GM13976 (cell line): ENCODE measurements around the gene THSD4.
"Not testable (repeated sequence)": the region's sequence is repeated elsewhere in the genome, so short reads cannot be mapped to it uniquely, and the experiment has no call there.

Source experiments
- DNase-seq: peaks from one replicate; pipeline ENCODE4 v3.0.0; 2012; ENCODE audit warnings: low spot score
- CTCF ChIP-seq: IDR thresholded peaks from 2 replicates; pipeline ENCODE4 v1.5.1; 2012; ENCODE audit warnings: borderline replicate concordance, mild to moderate bottlenecking; ENCODE audit not compliant: insufficient read depth; ENCODE audit errors: extremely low read depth, missing control alignments, control extremely low read depth
- in situ Hi-C: fragments of 300-500 bp; cut with MboI; formaldehyde crosslinking; loops from one replicate; pipeline ENCODE4 v1.12.0; 2022; ENCODE audit warnings: low sequenced_read_pairs, mixed read lengths, inconsistent platforms; ENCODE audit not compliant: unreplicated experiment

The THSD4 gene

GRCh38 chr15:71393383-71393782 is 278.1 kb downstream of the THSD4 start:
- in situ Hi-C loops: no loop called here

GRCh38 chr15:71396536-71397125 is 281.4 kb downstream of the THSD4 start:
- in situ Hi-C loops: no loop called here
- DNase-seq: no peak
- TF ChIP-seq CTCF: no peak

More at GRCh38 chr15:71393383-71393782, 278.1 kb downstream of the THSD4 start:
- no peak for TF ChIP-seq CTCF
- no peak for DNase-seq

GRCh38 chr15:71397377-71397776 is 282.1 kb downstream of the THSD4 start:
- no peak for TF ChIP-seq CTCF
- in situ Hi-C loops: no loop called here
- no peak for DNase-seq

GRCh38 chr15:71400294-71400693 is 285.0 kb downstream of the THSD4 start:
- no peak for DNase-seq
- no peak for TF ChIP-seq CTCF
- in situ Hi-C loops: no loop called here

GRCh38 chr15:71401728-71402127 is 286.5 kb downstream of the THSD4 start:
- DNase-seq, in situ Hi-C loops: not testable (repeated sequence)

- no peak for DNase-seq
- TF ChIP-seq CTCF: no peak
- in situ Hi-C loops: no loop called here
These were observed 294.3 kb downstream of the THSD4 start for GRCh38 chr15:71409541-71409940.

- DNase-seq: no peak
- in situ Hi-C loops: no loop called here
- no peak for TF ChIP-seq CTCF
These were observed 295.1 kb downstream of the THSD4 start for GRCh38 chr15:71410347-71410746.
